SK-N-MC (cell line): ENCODE data around the gene TSPAN13.

ENCODE experiments used
- EZH2 ChIP-seq: fragments of 200-600 bp; sonication (generic); IDR thresholded peaks from one replicate; pipeline ENCODE4 v1.6.1; 2017; ENCODE audit warnings: antibody characterized with exemption
- FOXP2 ChIP-seq: optimal IDR thresholded peaks from 2 replicates; pipeline ENCODE3; 2011; ENCODE audit warnings: mild to moderate bottlenecking, moderate library complexity; ENCODE audit not compliant: insufficient read depth; ENCODE audit errors: extremely low read length, control extremely low read depth
- POLR2AphosphoS5 ChIP-seq: IDR thresholded peaks from 2 replicates; pipeline ENCODE4 v1.6.1; 2012; ENCODE audit warnings: mild to moderate bottlenecking, low read depth, low read length, borderline replicate concordance

GRCh38 chr7:16715928-16716327, 37.6 kb upstream of the TSPAN13 start:
- TF ChIP-seq EZH2, result no peak
- TF ChIP-seq POLR2AphosphoS5, result no peak
- TF ChIP-seq FOXP2, result no peak
